CD14-positive monocyte (primary cell): ENCODE results near the gene TATDN2. TPM values are rescaled to one million over a fixed set of nuclear protein-coding genes. Genes with fewer than 3 reads are reported as not detected.
"Not testable (repeated sequence)": the region's sequence is repeated elsewhere in the genome, so short reads cannot be mapped to it uniquely, and the experiment has no call there.

Experiments
- DNase-seq, 3 donors: peaks; one replicate each; pipeline ENCODE4 v3.0.0-alpha.2; 2011 to 2022
- H2AFZ ChIP-seq: 2 replicates; pipeline ENCODE4 v1.6.0; 2012; ENCODE audit warnings: mild to moderate bottlenecking, low read depth, low read length, inconsistent platforms; ENCODE audit not compliant: insufficient read depth, poor library complexity, severe bottlenecking
- H3K27ac ChIP-seq, 2 donors: 1 replicate in 1 of 2; 2 replicates in 1 of 2; pipeline ENCODE4 v1.5.1; 2012 to 2013; ENCODE audit warnings: low read length in 2 of 2, control low read depth in 1 of 2, inconsistent platforms in 1 of 2, low read depth in 1 of 2, mild to moderate bottlenecking in 1 of 2
- H3K27me3 ChIP-seq, 2 donors: one replicate each; pipeline versions ENCODE4 v1.6.0 to v1.6.1; 2011 to 2013; ENCODE audit warnings: low read length in 2 of 2; ENCODE audit not compliant: control insufficient read depth in 2 of 2, insufficient read depth in 2 of 2
- H3K36me3 ChIP-seq, 2 donors: replicated peaks in 1 of 2; 1 replicate in 1 of 2; 2 replicates in 1 of 2; pipeline versions ENCODE4 v1.5.1 to v1.6.1; 2012 to 2013; ENCODE audit warnings: low read length in 2 of 2, control low read depth in 1 of 2, inconsistent platforms in 1 of 2, mild to moderate bottlenecking in 1 of 2; ENCODE audit not compliant: insufficient read depth in 2 of 2, control insufficient read depth in 1 of 2
- H3K4me1 ChIP-seq, 2 donors: 1 replicate in 1 of 2; 2 replicates in 1 of 2; pipeline versions ENCODE4 v1.5.1 to v1.6.1; 2012 to 2013; ENCODE audit warnings: low read length in 2 of 2, control low read depth in 1 of 2, inconsistent platforms in 1 of 2, mild to moderate bottlenecking in 1 of 2, moderate library complexity in 1 of 2; ENCODE audit not compliant: insufficient read depth in 2 of 2, control insufficient read depth in 1 of 2
- H3K4me2 ChIP-seq: replicated peaks from 2 replicates; pipeline ENCODE3; 2012; ENCODE audit warnings: low read length, moderate library complexity, mild to moderate bottlenecking; ENCODE audit not compliant: poor library complexity, severe bottlenecking; ENCODE audit errors: extremely low read depth
- H3K4me3 ChIP-seq, 3 experiments: fragments of 200-600 bp in 1 of 3; sonication (generic) in 1 of 3; replicated peaks in 1 of 3; 1 replicate in 2 of 3; 2 replicates in 1 of 3; pipeline ENCODE4 v1.5.1; 2011 to 2013; ENCODE audit warnings: low read length in 3 of 3, mild to moderate bottlenecking in 3 of 3, control low read depth in 2 of 3, low read depth in 2 of 3, inconsistent platforms in 1 of 3, moderate library complexity in 1 of 3
- H3K79me2 ChIP-seq: 2 replicates; pipeline ENCODE4 v1.6.0; 2012; ENCODE audit warnings: mild to moderate bottlenecking, control low read depth, inconsistent platforms, low read length, moderate library complexity; ENCODE audit not compliant: insufficient read depth
- H3K9ac ChIP-seq: 2 replicates; pipeline ENCODE4 v1.6.0; 2017; ENCODE audit warnings: low read length, mild to moderate bottlenecking; ENCODE audit not compliant: insufficient read depth, poor library complexity, severe bottlenecking
- H3K9me3 ChIP-seq, 2 donors: replicated peaks in 1 of 2; 1 replicate in 1 of 2; 2 replicates in 1 of 2; pipeline versions ENCODE4 v1.5.1 to v1.6.1; 2012 to 2013; ENCODE audit warnings: low read length in 2 of 2, control low read depth in 1 of 2; ENCODE audit not compliant: control insufficient read depth in 1 of 2, insufficient read depth in 1 of 2
- H4K20me1 ChIP-seq: 2 replicates; pipeline ENCODE4 v1.6.0; 2012; ENCODE audit warnings: mild to moderate bottlenecking, low read length, control low read depth, moderate library complexity; ENCODE audit not compliant: insufficient read depth
- H3K27ac Mint-ChIP-seq, 7 donors: one replicate each; pipeline ENCODE4 v1.8.0; 2020; ENCODE audit warnings: mild to moderate bottlenecking in 7 of 7, mixed read lengths in 7 of 7, moderate library complexity in 6 of 7, inconsistent platforms in 2 of 7
- H3K27me3 Mint-ChIP-seq, 3 donors: one replicate each; pipeline ENCODE4 v1.8.0; 2021 to 2022; ENCODE audit warnings: low read depth in 3 of 3, mild to moderate bottlenecking in 3 of 3, mixed read lengths in 3 of 3, moderate library complexity in 3 of 3, inconsistent platforms in 1 of 3
- H3K36me3 Mint-ChIP-seq, 2 donors: one replicate each; pipeline ENCODE4 v1.8.0; 2020; ENCODE audit warnings: mixed read lengths in 2 of 2, inconsistent platforms in 1 of 2, mild to moderate bottlenecking in 1 of 2
- H3K4me1 Mint-ChIP-seq: one replicate; pipeline ENCODE4 v1.8.0; 2020; ENCODE audit warnings: mild to moderate bottlenecking, mixed read lengths
- H3K4me3 Mint-ChIP-seq, 2 donors: one replicate each; pipeline ENCODE4 v1.8.0; 2020; ENCODE audit warnings: mild to moderate bottlenecking in 2 of 2, mixed read lengths in 2 of 2, moderate library complexity in 1 of 2
- H3K9me3 Mint-ChIP-seq, 7 donors: one replicate each; pipeline ENCODE4 v1.8.0; 2020 to 2022; ENCODE audit warnings: mixed read lengths in 7 of 7, mild to moderate bottlenecking in 6 of 7, moderate library complexity in 6 of 7, inconsistent platforms in 2 of 7
- CTCF ChIP-seq: fragments of 200-600 bp; IDR thresholded peaks from one replicate; pipeline ENCODE4 v1.8.0; 2022; ENCODE audit warnings: antibody characterized with exemption, mild to moderate bottlenecking
- WGBS: methylation state at CpG from one replicate; pipeline ENCODE4 v1.1.5; 2013; ENCODE audit warnings: missing lambda C conversion rate; ENCODE audit not compliant: insufficient coverage; 5-methylcytosine and 5-hydroxymethylcytosine counted together
- intact Hi-C, 2 donors: fragments of 100-400 bp; cut with micrococcal nuclease; formaldehyde crosslinking; loops; one replicate each; pipeline versions ENCODE4 v1.15.0 to v1.15.1; 2023
- polyA plus RNA-seq, 3 donors: library from polyadenylated mRNA; depleted of rRNA in 1 of 3; unstranded in 2 of 3; stranded (reverse) in 1 of 3; fragments of 300-500 nt in 2 of 3; fragments of >200 nt in 1 of 3; fragmentation: Illumina TruSeq in 2 of 3; gene quantifications; 1 replicate in 2 of 3; 2 replicates in 1 of 3; pipeline ENCODE4 v1.2.3, GENCODE V29; 2012 to 2021

Gene TATDN2
- polyA plus RNA-seq, 3 donors = 6.0 to 27.1 (median 6.0) TPM

GRCh38 chr3:10263646-10264363 lies 15.5 kb downstream of the TATDN2 start:
- Histone ChIP-seq H3K27ac (peak overlapping the region in 1 of 2 donors; percentile 60), H3K27me3 (no peaks in the 10 kb centered on the region), H3K4me3 (no peak overlapping the region), H3K9me3 (no peaks in the 10 kb centered on the region), H4K20me1 (peaks cover 90% of the 10 kb centered on the region), H3K9ac (no peak overlapping the region), H3K79me2 (peaks cover 100% of the 10 kb centered on the region), H3K36me3 (peaks cover 68 to 96% of the 10 kb centered on the region in 2 donors), H3K4me2 (no peak overlapping the region), H3K4me1 (no peaks in the 10 kb centered on the region), H2AFZ (no peak overlapping the region)
- peak; percentile 59 for TF ChIP-seq CTCF
- H3K4me3 Mint-ChIP-seq = no peak overlapping the region
- peak overlapping the region in 5 of 7 donors; percentile 2 to 79 (median 26) for H3K27ac Mint-ChIP-seq
- 100% methylated on average over 3 of the region's 12 CpGs for WGBS
- intact Hi-C loops = no loop called here
- H3K27me3 Mint-ChIP-seq = peaks cover 0 to 3% (median 0%) of the 10 kb centered on the region in 3 donors
- H3K36me3 Mint-ChIP-seq = peaks cover 83 to 94% of the 10 kb centered on the region in 2 donors
- no peaks in the 10 kb centered on the region for H3K9me3 Mint-ChIP-seq
- peaks cover 15% of the 10 kb centered on the region for H3K4me1 Mint-ChIP-seq
- peak in 1 of 3 donors; percentile 12 for DNase-seq

GRCh38 chr3:10265833-10266232 lies 17.6 kb downstream of the TATDN2 start:
- Histone ChIP-seq H3K4me1 (no peaks in the 10 kb centered on the region), H3K4me2 (no peak overlapping the region), H3K9ac (no peak overlapping the region), H3K79me2 (peaks cover 100% of the 10 kb centered on the region), H4K20me1 (peaks cover 90% of the 10 kb centered on the region), H2AFZ (no peak overlapping the region), H3K36me3 (peaks cover 68 to 96% of the 10 kb centered on the region in 2 donors), H3K9me3 (no peaks in the 10 kb centered on the region), H3K27ac (no peak overlapping the region), H3K27me3 (no peaks in the 10 kb centered on the region), H3K4me3 (no peak overlapping the region)
- Mint-ChIP-seq H3K4me1 (peaks cover 15% of the 10 kb centered on the region), H3K4me3 (no peak overlapping the region), H3K36me3 (peaks cover 81 to 94% of the 10 kb centered on the region in 2 donors), H3K27ac (peak overlapping the region in 1 of 7 donors; percentile 55), H3K9me3 (no peaks in the 10 kb centered on the region), H3K27me3 (peaks cover 0 to 2% (median 0%) of the 10 kb centered on the region in 3 donors)
- DNase-seq = no peak
- intact Hi-C loops = no loop called here
- no CpG with 5 or more reads among the region's 2 CpGs for WGBS
- no peak for TF ChIP-seq CTCF

GRCh38 chr3:10266936-10267335 lies 18.7 kb downstream of the TATDN2 start:
- Histone ChIP-seq H4K20me1 (peaks cover 91% of the 10 kb centered on the region), H3K36me3 (peaks cover 71 to 96% of the 10 kb centered on the region in 2 donors), H3K79me2 (peaks cover 100% of the 10 kb centered on the region)
- H3K27me3 ChIP-seq, H3K9me3 ChIP-seq, H3K9me3 Mint-ChIP-seq, H3K4me2 ChIP-seq, H3K4me1 ChIP-seq, H3K4me3 ChIP-seq, H3K27me3 Mint-ChIP-seq, H2AFZ ChIP-seq, H3K27ac ChIP-seq, intact Hi-C loops, H3K4me3 Mint-ChIP-seq, DNase-seq, H3K9ac ChIP-seq: not testable (repeated sequence)
- peak overlapping the region in 2 of 7 donors; percentile 2 to 40 for H3K27ac Mint-ChIP-seq
- H3K4me1 Mint-ChIP-seq = peaks cover 11% of the 10 kb centered on the region
- no CpG with 5 or more reads among the region's 7 CpGs for WGBS
- peaks cover 80 to 94% of the 10 kb centered on the region in 2 donors for H3K36me3 Mint-ChIP-seq
